ENCODE data around the gene GADL1.

GRCh38 chr3:30786365-30786764, 108.1 kb downstream of the GADL1 start:
- no peak for TF ChIP-seq CTCF (IDR thresholded peaks at IDR 0.05; ENCODE audit: insufficient read depth, low read length, poor library complexity, severe bottlenecking)
- TF ChIP-seq EZH2phosphoT487 (conservative IDR thresholded peaks at IDR 0.05; ENCODE audit: low read length): no peak
